Astrocyte (in vitro differentiated cells and primary cell): ENCODE measurements around the gene CSKMT.
"Not testable (repeated sequence)": the region's sequence is repeated elsewhere in the genome, so short reads cannot be mapped to it uniquely, and the experiment has no call there.

Experiments used
- CTCF ChIP-seq: IDR thresholded peaks from 2 replicates; pipeline ENCODE4 v1.5.1; 2011; ENCODE audit warnings: low read depth, mild to moderate bottlenecking, inconsistent platforms, low read length, moderate library complexity; ENCODE audit not compliant: insufficient read depth
- EZH2 ChIP-seq: IDR thresholded peaks from 2 replicates; pipeline ENCODE4 v1.6.1; 2012; ENCODE audit warnings: mild to moderate bottlenecking, low read length, inconsistent platforms; ENCODE audit not compliant: insufficient read depth

DNA sequence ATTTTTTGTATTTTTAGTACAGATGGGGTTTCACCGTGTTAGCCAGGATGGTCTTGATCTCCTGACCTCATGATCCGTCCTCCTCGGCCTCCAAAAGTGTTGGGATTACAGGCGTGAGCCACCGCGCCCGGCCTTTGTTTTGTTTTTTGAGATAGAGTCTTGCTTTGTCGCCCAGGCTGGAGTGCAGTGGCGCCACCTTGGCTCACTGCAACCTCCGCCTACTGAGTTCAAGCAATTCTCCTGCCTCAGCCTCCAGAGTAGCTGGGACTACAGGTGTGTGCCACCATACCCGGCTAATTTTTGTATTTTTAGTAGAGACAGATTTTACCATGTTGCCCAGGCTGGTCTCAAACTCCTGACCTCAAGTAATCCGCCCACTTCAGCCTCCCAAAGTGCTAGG lies 14.8 kb upstream of the CSKMT start:
- TF ChIP-seq CTCF, EZH2: not testable (repeated sequence)
